SK-N-SH (cell line): Measurements from ENCODE around the gene LINC00237. TPM values are rescaled to one million over a fixed set of nuclear protein-coding genes. Genes with fewer than 3 reads are reported as not detected.

Source experiments
- CTCF ChIA-PET: fragments of 300-600, 350-600 bp; formaldehyde crosslinking; extraction: SDS; loops from one replicate; lab custom pipeline; 2021; lab: Yijun Ruan, JAX
- POLR2A ChIA-PET: fragments of 350-600 bp; sonication (Branson Sonifier 250); formaldehyde crosslinking; extraction: SDS; loops from one replicate; lab custom pipeline; 2020; ENCODE audit warnings: antibody characterized with exemption, inconsistent platforms; lab: Yijun Ruan, JAX
- DNase-seq: peaks from one replicate; pipeline ENCODE4 v3.0.0; 2012
- H2AFZ ChIP-seq: fragments of 200-600 bp; sonication (generic); 2 replicates; pipeline ENCODE4 v1.8.1; 2016; ENCODE audit warnings: antibody characterized with exemption, mild to moderate bottlenecking, low read depth
- H3F3A ChIP-seq: fragments of 200-600 bp; sonication (generic); replicated peaks from 2 replicates; pipeline ENCODE3; 2016; ENCODE audit warnings: antibody characterized with exemption, mild to moderate bottlenecking; ENCODE audit not compliant: insufficient read depth
- H3K27ac ChIP-seq, 2 experiments: fragments of 200-500 bp in 1 of 2; fragments of 200-600 bp in 1 of 2; sonication (Bioruptor generic) in 1 of 2; sonication (generic), shearing (Covaris generic) in 1 of 2; 2 replicates each; pipeline versions ENCODE4 v1.5.1 to v1.6.1; 2014 to 2016; ENCODE audit warnings: low read depth in 2 of 2, inconsistent platforms in 1 of 2, low read length in 1 of 2, mild to moderate bottlenecking in 1 of 2, mixed read lengths in 1 of 2
- H3K27me3 ChIP-seq: fragments of 200-600 bp; sonication (generic), shearing (Covaris generic); 2 replicates; pipeline ENCODE4 v1.6.1; 2016; ENCODE audit warnings: mixed run types; ENCODE audit not compliant: insufficient read depth
- H3K36me3 ChIP-seq, 2 experiments: fragments of 200-500 bp in 1 of 2; fragments of 200-600 bp in 1 of 2; sonication (Bioruptor generic) in 1 of 2; sonication (generic) in 1 of 2; replicated peaks in 1 of 2; 2 replicates each; pipeline versions ENCODE3 to v1.5.1; 2014 to 2016; ENCODE audit warnings: low read length in 1 of 2, mild to moderate bottlenecking in 1 of 2; ENCODE audit not compliant: insufficient read depth in 2 of 2, control insufficient read depth in 1 of 2
- H3K4me1 ChIP-seq, 2 experiments: fragments of 200-500 bp in 1 of 2; fragments of 200-600 bp in 1 of 2; sonication (Bioruptor generic) in 1 of 2; sonication (generic), shearing (Covaris generic) in 1 of 2; 2 replicates each; pipeline versions ENCODE4 v1.5.1 to v1.6.1; 2014 to 2016; ENCODE audit warnings: low read depth in 1 of 2, low read length in 1 of 2, mixed run types in 1 of 2; ENCODE audit not compliant: insufficient read depth in 2 of 2, control insufficient read depth in 1 of 2
- H3K4me2 ChIP-seq: fragments of 200-600 bp; sonication (generic), shearing (Covaris generic); 2 replicates; pipeline ENCODE4 v1.6.1; 2017; ENCODE audit warnings: mixed run types
- H3K4me3 ChIP-seq, 2 experiments: fragments of 200-500 bp in 1 of 2; fragments of 200-600 bp in 1 of 2; sonication (Bioruptor generic) in 1 of 2; sonication (generic), shearing (Covaris generic) in 1 of 2; 2 replicates each; pipeline versions ENCODE4 v1.5.1 to v1.8.1; 2014 to 2016; ENCODE audit warnings: low read depth in 2 of 2, inconsistent platforms in 1 of 2, low read length in 1 of 2, mild to moderate bottlenecking in 1 of 2, mixed read lengths in 1 of 2, moderate library complexity in 1 of 2
- H3K79me2 ChIP-seq: fragments of 200-600 bp; sonication (generic); 2 replicates; pipeline ENCODE4 v1.8.1; 2017; ENCODE audit warnings: mild to moderate bottlenecking; ENCODE audit not compliant: insufficient read depth
- H3K9ac ChIP-seq: fragments of 200-600 bp; sonication (generic); 2 replicates; pipeline ENCODE4 v1.6.1; 2017; ENCODE audit warnings: mixed run types
- H3K9me2 ChIP-seq: fragments of 200-600 bp; sonication (generic); 2 replicates; pipeline ENCODE4 v1.6.1; 2017; ENCODE audit warnings: mixed run types
- H3K9me3 ChIP-seq: fragments of 200-600 bp; sonication (generic); 2 replicates; pipeline ENCODE4 v1.6.1; 2017; ENCODE audit warnings: mixed run types, mild to moderate bottlenecking, moderate library complexity
- H4K20me1 ChIP-seq: fragments of 200-600 bp; sonication (generic); 2 replicates; pipeline ENCODE4 v1.6.1; 2017; ENCODE audit warnings: mild to moderate bottlenecking, mixed run types; ENCODE audit not compliant: insufficient read depth
- CHD2 ChIP-seq: fragments of 150-350 bp; IDR thresholded peaks from 2 replicates; pipeline ENCODE4 v1.6.1; 2018; ENCODE audit warnings: low read length; ENCODE audit not compliant: partially characterized antibody
- ELF1 ChIP-seq: IDR thresholded peaks from 2 replicates; pipeline ENCODE4 v1.4.0; 2012
- EP300 ChIP-seq, 2 experiments: IDR thresholded peaks; 2 replicates each; pipeline versions ENCODE4 v1.4.0 to v1.6.1; 2012; ENCODE audit warnings: borderline replicate concordance in 1 of 2, low read depth in 1 of 2, low read length in 1 of 2
- FOXM1 ChIP-seq: IDR thresholded peaks from 2 replicates; pipeline ENCODE4 v1.4.0; 2012; ENCODE audit warnings: low read depth, mild to moderate bottlenecking
- GATA2 ChIP-seq: sonication (generic); formaldehyde crosslinking; IDR thresholded peaks from 2 replicates; pipeline ENCODE4 v1.5.0; 2020; ENCODE audit warnings: mild to moderate bottlenecking, missing genetic modification reagents
- MEF2A ChIP-seq: IDR thresholded peaks from 2 replicates; pipeline ENCODE4 v1.4.0; 2012; ENCODE audit warnings: low read depth, borderline replicate concordance
- NRF1 ChIP-seq: IDR thresholded peaks from 2 replicates; pipeline ENCODE4 v1.6.1; 2012; ENCODE audit warnings: low read depth, mild to moderate bottlenecking, low read length
- POLR2AphosphoS5 ChIP-seq: IDR thresholded peaks from 2 replicates; pipeline ENCODE4 v1.6.1; 2012; ENCODE audit warnings: low read depth, low read length
- RAD21 ChIP-seq: IDR thresholded peaks from 2 replicates; pipeline ENCODE4 v1.6.1; 2012; ENCODE audit warnings: mild to moderate bottlenecking, low read length
- RFX5 ChIP-seq: IDR thresholded peaks from 2 replicates; pipeline ENCODE4 v1.6.1; 2012; ENCODE audit warnings: mild to moderate bottlenecking, improper control_type of control experiment, low read length
- RXRA ChIP-seq: IDR thresholded peaks from 2 replicates; pipeline ENCODE4 v1.4.0; 2012; ENCODE audit warnings: low read depth, mild to moderate bottlenecking, borderline replicate concordance
- TCF12 ChIP-seq: IDR thresholded peaks from 2 replicates; pipeline ENCODE4 v1.4.0; 2012
- TEAD4 ChIP-seq: IDR thresholded peaks from 2 replicates; pipeline ENCODE4 v1.4.0; 2012; ENCODE audit warnings: mild to moderate bottlenecking, borderline replicate concordance; ENCODE audit not compliant: insufficient read depth
- WGBS: methylation state at CpG from one replicate; pipeline ENCODE4 v1.1.6; 2017; ENCODE audit warnings: low lambda C conversion rate; 5-methylcytosine and 5-hydroxymethylcytosine counted together
- polyA plus RNA-seq, 3 experiments: library from polyadenylated mRNA; depleted of rRNA; stranded (reverse); fragments of >200 nt; gene quantifications; 2 replicates each; pipeline ENCODE4 v1.2.3, GENCODE V29; 2012
- TF ChIP-seq, protein P1 (sequence below): fragments of 150-350 bp; IDR thresholded peaks from 2 replicates; pipeline ENCODE4 v1.6.1; 2016; ENCODE audit warnings: mild to moderate bottlenecking, low read depth, low read length
- TF ChIP-seq, protein P2 (sequence below): IDR thresholded peaks from 2 replicates; pipeline ENCODE4 v1.4.0; 2012; ENCODE audit warnings: low read depth, borderline replicate concordance
- TF ChIP-seq, protein P3 (sequence below): IDR thresholded peaks from 2 replicates; pipeline ENCODE4 v1.4.0; 2012; ENCODE audit warnings: low read depth
- TF ChIP-seq, protein P4 (sequence below): fragments of 200-600 bp; sonication (generic); IDR thresholded peaks from 2 replicates; pipeline ENCODE4 v1.6.1; 2017; ENCODE audit warnings: antibody characterized with exemption, mild to moderate bottlenecking, moderate library complexity
- TF ChIP-seq, protein P5 (sequence below): fragments of 150-350 bp; IDR thresholded peaks from 2 replicates; pipeline ENCODE4 v1.6.1; 2017; ENCODE audit warnings: antibody characterized with exemption, low read length, low read depth, borderline replicate concordance

Gene LINC00237
- polyA plus RNA-seq, 1 of the 3 experiments (the other 2 are of a cell fraction) = not detected

DNA sequence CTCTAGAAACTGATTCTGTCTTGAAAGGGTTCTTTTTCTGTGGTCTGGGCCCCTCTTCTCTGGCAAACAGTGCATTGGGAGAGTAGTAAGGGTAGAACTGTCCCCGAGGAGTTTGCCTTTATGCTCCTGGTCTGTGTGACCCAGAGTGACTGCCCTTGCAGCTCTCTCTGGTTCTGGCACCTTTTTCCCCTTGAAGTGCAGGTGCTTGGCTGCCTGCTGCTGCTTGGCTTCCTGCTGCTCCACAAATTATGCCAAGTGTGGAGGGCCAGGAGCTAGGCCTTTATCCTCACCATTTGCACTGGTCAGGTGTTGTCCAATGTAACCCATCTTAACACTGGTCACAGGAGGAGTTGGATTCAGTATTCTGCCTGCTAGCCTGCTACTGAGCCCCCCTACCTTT lies 30.9 kb upstream of the LINC00237 start:
- TF ChIP-seq TEAD4 (no peak), RXRA (no peak), FOXM1 (no peak), RAD21 (no peak), CHD2 (no peak)
- TF ChIP-seq, protein P1, sequence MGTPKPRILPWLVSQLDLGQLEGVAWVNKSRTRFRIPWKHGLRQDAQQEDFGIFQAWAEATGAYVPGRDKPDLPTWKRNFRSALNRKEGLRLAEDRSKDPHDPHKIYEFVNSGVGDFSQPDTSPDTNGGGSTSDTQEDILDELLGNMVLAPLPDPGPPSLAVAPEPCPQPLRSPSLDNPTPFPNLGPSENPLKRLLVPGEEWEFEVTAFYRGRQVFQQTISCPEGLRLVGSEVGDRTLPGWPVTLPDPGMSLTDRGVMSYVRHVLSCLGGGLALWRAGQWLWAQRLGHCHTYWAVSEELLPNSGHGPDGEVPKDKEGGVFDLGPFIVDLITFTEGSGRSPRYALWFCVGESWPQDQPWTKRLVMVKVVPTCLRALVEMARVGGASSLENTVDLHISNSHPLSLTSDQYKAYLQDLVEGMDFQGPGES = no peak
- TF ChIP-seq, protein P2, sequence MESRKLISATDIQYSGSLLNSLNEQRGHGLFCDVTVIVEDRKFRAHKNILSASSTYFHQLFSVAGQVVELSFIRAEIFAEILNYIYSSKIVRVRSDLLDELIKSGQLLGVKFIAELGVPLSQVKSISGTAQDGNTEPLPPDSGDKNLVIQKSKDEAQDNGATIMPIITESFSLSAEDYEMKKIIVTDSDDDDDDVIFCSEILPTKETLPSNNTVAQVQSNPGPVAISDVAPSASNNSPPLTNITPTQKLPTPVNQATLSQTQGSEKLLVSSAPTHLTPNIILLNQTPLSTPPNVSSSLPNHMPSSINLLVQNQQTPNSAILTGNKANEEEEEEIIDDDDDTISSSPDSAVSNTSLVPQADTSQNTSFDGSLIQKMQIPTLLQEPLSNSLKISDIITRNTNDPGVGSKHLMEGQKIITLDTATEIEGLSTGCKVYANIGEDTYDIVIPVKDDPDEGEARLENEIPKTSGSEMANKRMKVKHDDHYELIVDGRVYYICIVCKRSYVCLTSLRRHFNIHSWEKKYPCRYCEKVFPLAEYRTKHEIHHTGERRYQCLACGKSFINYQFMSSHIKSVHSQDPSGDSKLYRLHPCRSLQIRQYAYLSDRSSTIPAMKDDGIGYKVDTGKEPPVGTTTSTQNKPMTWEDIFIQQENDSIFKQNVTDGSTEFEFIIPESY = no peak
- TF ChIP-seq, protein P3, sequence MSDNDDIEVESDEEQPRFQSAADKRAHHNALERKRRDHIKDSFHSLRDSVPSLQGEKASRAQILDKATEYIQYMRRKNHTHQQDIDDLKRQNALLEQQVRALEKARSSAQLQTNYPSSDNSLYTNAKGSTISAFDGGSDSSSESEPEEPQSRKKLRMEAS = no peak
- TF ChIP-seq, protein P4, sequence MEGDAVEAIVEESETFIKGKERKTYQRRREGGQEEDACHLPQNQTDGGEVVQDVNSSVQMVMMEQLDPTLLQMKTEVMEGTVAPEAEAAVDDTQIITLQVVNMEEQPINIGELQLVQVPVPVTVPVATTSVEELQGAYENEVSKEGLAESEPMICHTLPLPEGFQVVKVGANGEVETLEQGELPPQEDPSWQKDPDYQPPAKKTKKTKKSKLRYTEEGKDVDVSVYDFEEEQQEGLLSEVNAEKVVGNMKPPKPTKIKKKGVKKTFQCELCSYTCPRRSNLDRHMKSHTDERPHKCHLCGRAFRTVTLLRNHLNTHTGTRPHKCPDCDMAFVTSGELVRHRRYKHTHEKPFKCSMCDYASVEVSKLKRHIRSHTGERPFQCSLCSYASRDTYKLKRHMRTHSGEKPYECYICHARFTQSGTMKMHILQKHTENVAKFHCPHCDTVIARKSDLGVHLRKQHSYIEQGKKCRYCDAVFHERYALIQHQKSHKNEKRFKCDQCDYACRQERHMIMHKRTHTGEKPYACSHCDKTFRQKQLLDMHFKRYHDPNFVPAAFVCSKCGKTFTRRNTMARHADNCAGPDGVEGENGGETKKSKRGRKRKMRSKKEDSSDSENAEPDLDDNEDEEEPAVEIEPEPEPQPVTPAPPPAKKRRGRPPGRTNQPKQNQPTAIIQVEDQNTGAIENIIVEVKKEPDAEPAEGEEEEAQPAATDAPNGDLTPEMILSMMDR = no peak
- TF ChIP-seq, all 33 proteins: peak for 0
- H3K4me3 ChIP-seq = no peak overlapping the region
- no peaks in the 10 kb centered on the region for H3K9me3 ChIP-seq
- H4K20me1 ChIP-seq = no peaks in the 10 kb centered on the region
- H3K79me2 ChIP-seq = no peaks in the 10 kb centered on the region
- POLR2A ChIA-PET = no interaction called here
- no peaks in the 10 kb centered on the region for H3K9me2 ChIP-seq
- H3K27me3 ChIP-seq = no peaks in the 10 kb centered on the region
- H3F3A ChIP-seq = no peaks in the 10 kb centered on the region
- no peaks in the 10 kb centered on the region; a peak in 1 of 4 replicates for H3K4me1 ChIP-seq
- no peak overlapping the region for H3K4me2 ChIP-seq
- DNase-seq = no peak
- no peak overlapping the region for H2AFZ ChIP-seq
- WGBS = no CpG with 5 or more reads among the region's 1 CpG
- no peak overlapping the region for H3K9ac ChIP-seq
- CTCF ChIA-PET = no interaction called here
- H3K27ac ChIP-seq = no peak overlapping the region
- no peaks in the 10 kb centered on the region for H3K36me3 ChIP-seq

DNA sequence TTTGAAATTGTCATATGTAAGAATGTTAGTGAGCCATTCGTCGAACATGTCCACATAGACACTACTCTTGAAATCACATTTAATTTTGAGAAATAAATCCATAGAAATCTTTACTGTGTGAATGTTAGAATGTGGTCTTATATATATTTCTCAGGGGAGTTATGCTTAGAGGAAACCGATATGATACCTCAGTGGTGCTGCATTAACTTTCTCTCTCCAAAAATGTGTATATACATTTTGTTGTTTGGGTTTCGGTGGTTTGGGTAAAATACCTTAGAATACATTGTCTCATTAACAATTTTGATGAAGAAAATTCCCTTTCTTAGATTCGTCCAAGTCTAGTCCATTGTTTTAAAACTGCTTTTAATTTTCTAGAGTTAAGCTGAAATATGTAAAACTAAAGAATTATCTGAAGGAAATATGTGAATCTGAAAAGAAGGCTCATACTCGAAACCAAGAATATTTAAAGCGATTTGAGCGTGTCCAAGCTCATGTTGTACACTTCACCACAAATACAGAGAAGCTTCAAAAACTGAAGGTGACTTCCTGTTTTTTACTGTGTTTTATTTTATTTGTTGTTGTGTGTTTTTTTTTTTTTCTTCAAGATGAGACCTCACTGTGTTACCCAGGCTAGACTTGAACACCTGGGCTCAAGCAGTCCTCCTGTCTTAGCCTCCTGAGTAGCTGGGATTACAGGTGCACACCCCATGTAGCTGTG lies 30.0 kb upstream of the LINC00237 start:
- POLR2A ChIA-PET = no interaction called here
- H3K27ac ChIP-seq = no peak overlapping the region
- no peak overlapping the region for H3K9ac ChIP-seq
- H2AFZ ChIP-seq = no peak overlapping the region
- H4K20me1 ChIP-seq = no peaks in the 10 kb centered on the region
- H3K4me3 ChIP-seq = no peak overlapping the region
- no peak for DNase-seq
- no peaks in the 10 kb centered on the region for H3K36me3 ChIP-seq
- H3K27me3 ChIP-seq = no peaks in the 10 kb centered on the region
- 87% methylated on average over 8 of the region's 8 CpGs for WGBS
- H3K4me1 ChIP-seq = no peaks in the 10 kb centered on the region; a peak in 1 of 4 replicates
- no peaks in the 10 kb centered on the region for H3K9me2 ChIP-seq
- CTCF ChIA-PET = interaction anchor here (0.9 to 1.7 kb wide), 2 partner anchors 10 to 48 kb away, joined by 3 to 11 read pairs; partner anchors contain the start of gene KIZ
- H3F3A ChIP-seq = no peaks in the 10 kb centered on the region
- H3K9me3 ChIP-seq = no peaks in the 10 kb centered on the region
- H3K4me2 ChIP-seq = no peak overlapping the region
- no peaks in the 10 kb centered on the region for H3K79me2 ChIP-seq
- TF ChIP-seq, protein P4 = no peak
- TF ChIP-seq, protein P5, sequence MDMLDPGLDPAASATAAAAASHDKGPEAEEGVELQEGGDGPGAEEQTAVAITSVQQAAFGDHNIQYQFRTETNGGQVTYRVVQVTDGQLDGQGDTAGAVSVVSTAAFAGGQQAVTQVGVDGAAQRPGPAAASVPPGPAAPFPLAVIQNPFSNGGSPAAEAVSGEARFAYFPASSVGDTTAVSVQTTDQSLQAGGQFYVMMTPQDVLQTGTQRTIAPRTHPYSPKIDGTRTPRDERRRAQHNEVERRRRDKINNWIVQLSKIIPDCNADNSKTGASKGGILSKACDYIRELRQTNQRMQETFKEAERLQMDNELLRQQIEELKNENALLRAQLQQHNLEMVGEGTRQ = no peak
- TF ChIP-seq EP300 (IDR thresholded peaks at IDR 0.05; ENCODE audit: borderline replicate concordance in 1 of 2, low read depth in 1 of 2, low read length in 1 of 2) = no peak
- TF ChIP-seq RAD21 = no peak
- no peak for TF ChIP-seq POLR2AphosphoS5
- no peak for TF ChIP-seq MEF2A
- no peak for TF ChIP-seq NRF1
- no peak for TF ChIP-seq ELF1
- no peak for TF ChIP-seq TCF12
- TF ChIP-seq RFX5 = no peak
- TF ChIP-seq GATA2 (CRISPR knock-in tag) = no peak
- TF ChIP-seq, protein P3 = no peak
